GM18502 (cell line): Measurements from ENCODE around the gene TMEM205.
"Not testable (repeated sequence)": the region's sequence is repeated elsewhere in the genome, so short reads cannot be mapped to it uniquely, and the experiment has no call there.

Source experiments
- ATAC-seq: cut with Tn5 transposase; IDR thresholded peaks from one replicate; pipeline ENCODE4 v1.9.1; 2021; ENCODE audit warnings: mild to moderate bottlenecking; ENCODE audit not compliant: unreplicated experiment, poor library complexity

The TMEM205 gene

DNA sequence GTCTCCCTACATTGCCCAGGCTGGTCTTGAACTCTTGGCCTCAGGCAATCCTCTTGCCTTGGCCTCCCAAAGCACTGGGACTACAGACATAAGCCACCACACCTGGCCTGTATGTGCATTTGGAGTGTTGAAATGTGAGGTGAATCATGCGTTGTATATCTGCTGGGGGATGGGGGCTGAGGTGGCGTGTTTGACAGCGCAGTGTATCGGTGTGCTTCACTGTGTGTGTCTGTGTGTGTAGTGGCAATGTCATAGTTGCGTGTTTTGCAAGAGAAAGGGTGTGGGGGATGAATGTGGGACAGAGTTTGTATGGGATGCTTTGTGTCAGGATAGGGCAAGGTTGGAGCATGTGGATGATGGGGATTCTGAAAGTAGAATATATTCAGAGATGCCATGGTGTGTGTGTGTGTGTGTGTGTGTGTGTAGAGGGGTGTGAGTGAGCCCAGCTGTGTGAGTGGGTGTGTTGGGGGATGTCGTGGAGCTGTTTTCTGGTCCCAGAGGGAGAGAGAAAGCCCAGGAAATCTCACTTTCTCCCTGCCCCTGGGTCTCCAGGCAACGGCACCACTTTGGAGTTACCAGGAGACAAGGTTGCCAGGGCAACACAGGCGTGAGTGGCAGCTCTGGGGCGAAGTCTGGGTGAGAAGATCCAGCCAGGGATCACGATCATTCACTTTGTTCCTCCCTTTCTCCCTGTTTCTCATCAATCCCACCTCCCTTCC lies 27.3 kb upstream of the TMEM205 start:
- ATAC-seq: no peak

DNA sequence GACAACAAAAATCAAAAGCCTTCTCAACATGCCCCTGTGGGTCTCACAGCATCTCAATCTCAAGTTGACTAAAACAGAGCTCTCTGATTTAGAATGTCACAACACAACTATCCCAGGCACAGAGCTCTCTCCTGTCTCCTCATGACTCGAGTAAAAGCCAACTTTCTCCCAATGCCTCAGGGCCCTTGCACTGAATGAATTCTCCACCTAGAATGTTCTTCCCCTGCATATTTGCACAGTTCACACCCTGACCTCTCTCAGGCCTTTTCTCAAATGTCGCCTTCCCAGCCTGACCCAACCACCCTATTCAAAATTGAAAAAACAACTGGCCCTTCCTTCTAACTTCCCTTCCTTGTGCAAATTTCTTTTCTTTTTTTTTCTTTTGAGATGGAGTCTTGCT lies 24.7 kb upstream of the TMEM205 start:
- ATAC-seq: no peak

DNA sequence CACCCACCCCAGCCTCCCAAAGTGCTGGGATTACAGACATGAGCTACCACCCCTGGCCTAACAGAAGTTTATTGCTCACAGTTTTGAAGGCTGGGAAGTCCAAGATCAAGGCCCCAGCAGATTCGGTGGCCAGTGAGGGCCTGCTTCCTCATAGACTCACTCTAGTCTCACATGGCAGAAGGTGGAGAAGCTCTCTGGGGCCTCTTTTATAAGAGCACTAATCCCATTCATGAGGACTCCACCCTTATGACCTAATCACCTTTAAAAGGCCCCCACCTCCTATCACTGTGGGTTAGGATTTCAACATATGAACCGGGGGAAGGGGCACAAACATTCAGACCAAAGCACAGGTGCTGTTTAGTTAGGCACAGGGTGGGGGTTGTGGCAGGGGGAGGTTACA lies 21.5 kb upstream of the TMEM205 start:
- no peak for ATAC-seq

- no peak for ATAC-seq
Observed at GRCh38 chr19:11365557-11366117, 19.6 kb upstream of the TMEM205 start.

- no peak for ATAC-seq
Observed at GRCh38 chr19:11364935-11365334, 18.9 kb upstream of the TMEM205 start.

- no peak for ATAC-seq
Observed at GRCh38 chr19:11364296-11364904, 18.3 kb upstream of the TMEM205 start.

GRCh38 chr19:11363881-11364280 lies 17.8 kb upstream of the TMEM205 start:
- no peak for ATAC-seq

GRCh38 chr19:11361771-11362731 lies 16.0 kb upstream of the TMEM205 start:
- no peak for ATAC-seq

- ATAC-seq: no peak
Observed at GRCh38 chr19:11361037-11361770, 15.1 kb upstream of the TMEM205 start.

- no peak for ATAC-seq
Observed at GRCh38 chr19:11359421-11359820, 13.4 kb upstream of the TMEM205 start.

DNA sequence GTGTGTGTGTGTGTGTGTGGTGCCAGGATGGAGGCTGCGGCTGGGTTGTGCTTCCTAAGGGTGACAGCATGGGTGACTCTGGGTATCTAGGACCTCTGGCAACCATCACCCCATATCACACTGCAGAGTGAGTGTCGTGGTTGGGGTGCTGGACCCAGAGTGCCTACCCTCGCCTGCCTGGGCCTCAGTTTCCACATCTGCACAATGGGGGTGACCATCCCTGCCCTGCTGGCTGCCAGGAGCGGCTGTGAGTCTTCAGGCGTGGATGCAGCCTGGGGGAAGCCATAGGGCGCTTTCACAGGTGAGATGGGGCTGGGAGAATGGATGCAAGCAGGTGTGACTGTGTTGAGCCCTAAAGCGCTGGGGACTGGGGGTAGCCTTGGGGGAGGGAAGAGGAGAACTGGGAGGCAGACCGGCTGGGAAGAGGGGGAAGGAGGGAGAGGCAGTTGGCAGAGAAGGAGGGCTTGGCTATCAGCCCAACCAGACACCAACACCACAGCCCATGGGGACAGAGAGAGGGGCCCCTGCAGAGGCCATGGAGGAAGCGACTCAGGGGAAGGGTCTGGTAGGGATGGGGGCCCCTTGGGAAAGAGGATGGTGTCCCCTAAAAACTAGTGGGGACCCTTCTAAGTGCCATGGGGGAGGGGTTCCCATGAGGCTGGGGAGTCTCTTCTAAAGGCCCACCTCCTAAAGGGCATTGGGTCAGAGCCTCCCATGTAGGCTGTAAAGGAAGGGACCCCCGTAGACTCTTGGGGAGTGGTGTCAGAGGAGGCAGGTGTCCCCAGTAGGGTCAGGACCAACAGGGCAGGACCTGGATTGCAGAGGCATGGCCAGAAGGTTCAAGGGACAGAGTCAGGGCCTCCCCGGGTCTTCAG lies 10.8 kb upstream of the TMEM205 start:
- no peak for ATAC-seq

GRCh38 chr19:11356074-11356397 lies 10.0 kb upstream of the TMEM205 start:
- no peak for ATAC-seq

GRCh38 chr19:11355160-11356073 lies 9.3 kb upstream of the TMEM205 start, which contains the start of gene PLPPR2:
Gene PLPPR2 (plus strand): TSS chr19:11355432. CDS start chr19:11357674, 2,242 bp downstream.
- no peak for ATAC-seq

- ATAC-seq: not testable (repeated sequence)
Observed at GRCh38 chr19:11354102-11354501, 8.0 kb upstream of the TMEM205 start.

DNA sequence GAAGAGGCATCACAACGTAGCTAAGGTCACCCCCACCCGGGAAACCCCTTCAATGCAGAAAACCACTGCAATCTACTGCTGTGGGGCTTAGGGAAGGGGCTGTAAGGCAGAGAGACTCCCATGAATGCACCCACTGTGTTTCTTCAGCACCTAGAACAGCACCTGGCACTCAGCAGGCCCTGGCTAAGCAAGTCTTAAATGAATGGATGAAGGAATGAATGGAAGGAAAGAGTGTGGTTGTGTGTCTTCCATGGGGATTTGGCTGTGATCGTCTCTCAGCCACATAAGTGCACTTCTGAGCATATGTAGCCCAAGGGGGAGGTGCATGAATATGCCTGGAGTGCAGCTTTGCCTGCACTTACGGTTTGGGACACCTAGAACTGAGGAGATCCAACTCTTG lies 3.1 kb upstream of the TMEM205 start:
- ATAC-seq: no peak

DNA sequence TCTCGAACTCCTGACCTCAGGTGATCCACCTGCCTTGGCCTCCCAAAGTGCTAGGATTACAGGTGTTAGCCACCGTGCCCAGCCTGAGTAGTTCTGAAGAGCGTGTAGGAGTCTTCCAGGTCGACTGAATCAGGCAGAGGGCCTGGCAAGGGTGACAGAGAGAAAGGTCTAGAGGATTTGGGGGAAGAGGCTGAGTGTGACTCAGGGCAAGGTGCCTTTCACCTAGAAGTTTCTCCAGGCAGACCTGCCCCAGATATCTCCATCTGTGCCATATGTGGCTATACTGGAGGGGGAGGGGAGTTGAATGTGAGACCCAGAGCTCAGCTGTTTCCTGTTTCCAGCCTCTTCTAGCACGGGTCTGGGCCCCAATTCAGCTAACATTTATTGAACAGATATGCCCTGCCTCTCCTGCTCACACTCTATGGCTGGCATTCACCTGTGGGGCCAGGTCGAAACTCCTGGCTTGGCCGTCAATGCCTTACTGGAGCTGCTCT lies 1.5 kb upstream of the TMEM205 start:
- ATAC-seq: no peak

- no peak for ATAC-seq
Observed at GRCh38 chr19:11345122-11345803, 805 bp downstream of the TMEM205 start.
